ENCODE measurements around the gene RBM20. TPM values are rescaled to one million over a fixed set of nuclear protein-coding genes. Genes with fewer than 3 reads are reported as not detected.
A peak's percentile ranks its signal among the peaks of the same experiment; 100 is the strongest.

RBM20 gene
- total RNA-seq, 8 experiments from 2014 or later, result 0.31 to 19.1 (median 8.8) TPM

- peak in 3 of 8 experiments; percentile 20 to 38 (median 20) for ATAC-seq (replicated peaks in 6 of 8)
- 67 to 100% (median 82%) methylated on average over 1 of the region's 1 CpG; no CpG with 5 or more reads in 6 of the 10 experiments for WGBS, 10 experiments
- H3K27ac ChIP-seq, result no peak overlapping the region
- no peak overlapping the region for H3K4me3 ChIP-seq
- peaks cover 0 to 5% of the 10 kb centered on the region in 2 donors for H3K4me1 ChIP-seq (replicated peaks in 1 of 2)
- in situ Hi-C loops (cut with MboI; ENCODE audit: low pct_unique_long_range_greater_than_20kb in 2 of 9, low sequenced_read_pairs in 9 of 9, unreplicated experiment in 9 of 9), result no loop called here
Measured at GRCh38 chr10:110802090-110802489, 158.0 kb downstream of the RBM20 start.

GRCh38 chr10:110802551-110803238, 158.6 kb downstream of the RBM20 start:
- ATAC-seq (replicated peaks in 6 of 8), result peak in 7 of 8 experiments; percentile 29 to 95 (median 51)
- 5 to 86% (median 55%) methylated on average over 1 to 7 of the region's 7 CpGs for WGBS, 10 experiments
- peaks cover 0 to 2% of the 10 kb centered on the region in 2 donors for H3K4me1 ChIP-seq (replicated peaks in 1 of 2)
- H3K27ac ChIP-seq, result no peak overlapping the region
- H3K4me3 ChIP-seq, result no peak overlapping the region
- in situ Hi-C loops (cut with MboI; ENCODE audit: low pct_unique_long_range_greater_than_20kb in 2 of 9, low sequenced_read_pairs in 9 of 9, unreplicated experiment in 9 of 9), result no loop called here

- 20 to 100% (median 86%) methylated on average over 1 to 5 of the region's 6 CpGs; no CpG with 5 or more reads in 1 of the 10 experiments for WGBS, 10 experiments
- H3K4me1 ChIP-seq (replicated peaks in 1 of 2), result no peaks in the 10 kb centered on the region
- in situ Hi-C loops (cut with MboI; ENCODE audit: low pct_unique_long_range_greater_than_20kb in 2 of 9, low sequenced_read_pairs in 9 of 9, unreplicated experiment in 9 of 9), result no loop called here
- ATAC-seq (replicated peaks in 6 of 8), result peak in 1 of 8 experiments; percentile 39
- H3K4me3 ChIP-seq, result no peak overlapping the region
- no peak overlapping the region for H3K27ac ChIP-seq
Measured at GRCh38 chr10:110803239-110803749, 159.2 kb downstream of the RBM20 start.

GRCh38 chr10:110803830-110804338, 159.7 kb downstream of the RBM20 start:
- peak in 4 of 8 experiments; percentile 56 to 89 (median 66) for ATAC-seq (replicated peaks in 6 of 8)
- Histone ChIP-seq H3K4me3 (no peak overlapping the region), H3K27ac (no peak overlapping the region), H3K4me1 (replicated peaks in 1 of 2) (no peaks in the 10 kb centered on the region)
- in situ Hi-C loops (cut with MboI; ENCODE audit: low pct_unique_long_range_greater_than_20kb in 2 of 9, low sequenced_read_pairs in 9 of 9, unreplicated experiment in 9 of 9), result no loop called here
- WGBS, 10 experiments, result 0 to 84% (median 50%) methylated on average over 1 to 6 of the region's 6 CpGs

GRCh38 chr10:110804376-110804775, 160.2 kb downstream of the RBM20 start:
- Histone ChIP-seq H3K27ac (no peak overlapping the region), H3K4me3 (no peak overlapping the region)
- in situ Hi-C loops (cut with MboI; ENCODE audit: low pct_unique_long_range_greater_than_20kb in 2 of 9, low sequenced_read_pairs in 9 of 9, unreplicated experiment in 9 of 9), result no loop called here

GRCh38 chr10:110805292-110805691, 161.2 kb downstream of the RBM20 start:
- 48 to 100% (median 88%) methylated on average over 1 to 5 of the region's 5 CpGs; no CpG with 5 or more reads in 3 of the 10 experiments for WGBS, 10 experiments
- in situ Hi-C loops (cut with MboI; ENCODE audit: low pct_unique_long_range_greater_than_20kb in 2 of 9, low sequenced_read_pairs in 9 of 9, unreplicated experiment in 9 of 9), result no loop called here
- H3K4me1 ChIP-seq (replicated peaks in 1 of 2), result no peaks in the 10 kb centered on the region
- peak in 1 of 8 experiments; percentile 8 for ATAC-seq (replicated peaks in 6 of 8)
- H3K27ac ChIP-seq, result no peak overlapping the region
- H3K4me3 ChIP-seq, result no peak overlapping the region

More at GRCh38 chr10:110804376-110804775, 160.2 kb downstream of the RBM20 start:
- WGBS, 10 experiments, result 67 to 100% (median 100%) methylated on average over 1 of the region's 1 CpG; no CpG with 5 or more reads in 4 of the 10 experiments
- ATAC-seq (replicated peaks in 6 of 8), result peak in 2 of 8 experiments; percentile 9 to 16
- H3K4me1 ChIP-seq (replicated peaks in 1 of 2), result no peaks in the 10 kb centered on the region

GRCh38 chr10:110806335-110806734, 162.2 kb downstream of the RBM20 start:
- Histone ChIP-seq H3K4me3 (no peak overlapping the region), H3K27ac (no peak overlapping the region), H3K4me1 (replicated peaks in 1 of 2) (no peaks in the 10 kb centered on the region)
- in situ Hi-C loops (cut with MboI; ENCODE audit: low pct_unique_long_range_greater_than_20kb in 2 of 9, low sequenced_read_pairs in 9 of 9, unreplicated experiment in 9 of 9), result no loop called here
- peak in 2 of 8 experiments; percentile 21 to 42 for ATAC-seq (replicated peaks in 6 of 8)
- 17 to 100% (median 56%) methylated on average over 1 to 3 of the region's 4 CpGs; no CpG with 5 or more reads in 2 of the 10 experiments for WGBS, 10 experiments

- no peak overlapping the region for H3K4me3 ChIP-seq
- in situ Hi-C loops (cut with MboI; ENCODE audit: low pct_unique_long_range_greater_than_20kb in 2 of 9, low sequenced_read_pairs in 9 of 9, unreplicated experiment in 9 of 9), result no loop called here
- H3K27ac ChIP-seq, result no peak overlapping the region
- ATAC-seq (replicated peaks in 6 of 8), result no peak
- H3K4me1 ChIP-seq (replicated peaks in 1 of 2), result no peaks in the 10 kb centered on the region
- 40 to 100% (median 95%) methylated on average over 1 to 2 of the region's 3 CpGs; no CpG with 5 or more reads in 6 of the 10 experiments for WGBS, 10 experiments
Measured at GRCh38 chr10:110808123-110808522, 164.0 kb downstream of the RBM20 start.

GRCh38 chr10:110808615-110809014, 164.5 kb downstream of the RBM20 start:
- H3K4me1 ChIP-seq (replicated peaks in 1 of 2), result no peaks in the 10 kb centered on the region
- in situ Hi-C loops (cut with MboI; ENCODE audit: low pct_unique_long_range_greater_than_20kb in 2 of 9, low sequenced_read_pairs in 9 of 9, unreplicated experiment in 9 of 9), result no loop called here
- WGBS, 10 experiments, result 50 to 100% (median 93%) methylated on average over 1 to 4 of the region's 5 CpGs; no CpG with 5 or more reads in 2 of the 10 experiments
- H3K4me3 ChIP-seq, result no peak overlapping the region
- no peak overlapping the region for H3K27ac ChIP-seq
- no peak for ATAC-seq (replicated peaks in 6 of 8)

GRCh38 chr10:110810625-110811024, 166.5 kb downstream of the RBM20 start:
- H3K4me1 ChIP-seq (replicated peaks in 1 of 2), result no peaks in the 10 kb centered on the region
- H3K27ac ChIP-seq, result no peak overlapping the region
- ATAC-seq (replicated peaks in 6 of 8), result no peak
- H3K4me3 ChIP-seq, result no peak overlapping the region
- WGBS, 10 experiments, result 51 to 100% (median 78%) methylated on average over 2 to 7 of the region's 9 CpGs; no CpG with 5 or more reads in 3 of the 10 experiments
- in situ Hi-C loops (cut with MboI; ENCODE audit: low pct_unique_long_range_greater_than_20kb in 2 of 9, low sequenced_read_pairs in 9 of 9, unreplicated experiment in 9 of 9), result no loop called here

GRCh38 chr10:110811791-110812581, 167.8 kb downstream of the RBM20 start:
- Histone ChIP-seq H3K4me3 (no peak overlapping the region), H3K4me1 (replicated peaks in 1 of 2) (no peaks in the 10 kb centered on the region), H3K27ac (no peak overlapping the region)
- 67 to 96% methylated on average over 3 to 7 of the region's 23 CpGs; no CpG with 5 or more reads in 8 of the 10 experiments for WGBS, 10 experiments
- in situ Hi-C loops (cut with MboI; ENCODE audit: low pct_unique_long_range_greater_than_20kb in 2 of 9, low sequenced_read_pairs in 9 of 9, unreplicated experiment in 9 of 9), result no loop called here
- no peak for ATAC-seq (replicated peaks in 6 of 8)

- Histone ChIP-seq H3K27ac (no peak overlapping the region), H3K4me1 (replicated peaks in 1 of 2) (peaks cover 0 to 4% of the 10 kb centered on the region in 2 donors), H3K4me3 (no peak overlapping the region)
- 70 to 100% (median 90%) methylated on average over 1 to 9 of the region's 12 CpGs for WGBS, 10 experiments
- in situ Hi-C loops (cut with MboI; ENCODE audit: low pct_unique_long_range_greater_than_20kb in 2 of 9, low sequenced_read_pairs in 9 of 9, unreplicated experiment in 9 of 9), result no loop called here
- no peak for ATAC-seq (replicated peaks in 6 of 8)
Measured at GRCh38 chr10:110812583-110812982, 168.4 kb downstream of the RBM20 start.

Measured in motor neuron (in vitro differentiated cells).